HG03439 (cell line): ENCODE results near the gene MAST3.

Experiments
- ATAC-seq: cut with Tn5 transposase; IDR thresholded peaks from one replicate; pipeline ENCODE4 v1.9.1; 2021; ENCODE audit warnings: mild to moderate bottlenecking, moderate library complexity; ENCODE audit not compliant: unreplicated experiment

MAST3 gene

DNA sequence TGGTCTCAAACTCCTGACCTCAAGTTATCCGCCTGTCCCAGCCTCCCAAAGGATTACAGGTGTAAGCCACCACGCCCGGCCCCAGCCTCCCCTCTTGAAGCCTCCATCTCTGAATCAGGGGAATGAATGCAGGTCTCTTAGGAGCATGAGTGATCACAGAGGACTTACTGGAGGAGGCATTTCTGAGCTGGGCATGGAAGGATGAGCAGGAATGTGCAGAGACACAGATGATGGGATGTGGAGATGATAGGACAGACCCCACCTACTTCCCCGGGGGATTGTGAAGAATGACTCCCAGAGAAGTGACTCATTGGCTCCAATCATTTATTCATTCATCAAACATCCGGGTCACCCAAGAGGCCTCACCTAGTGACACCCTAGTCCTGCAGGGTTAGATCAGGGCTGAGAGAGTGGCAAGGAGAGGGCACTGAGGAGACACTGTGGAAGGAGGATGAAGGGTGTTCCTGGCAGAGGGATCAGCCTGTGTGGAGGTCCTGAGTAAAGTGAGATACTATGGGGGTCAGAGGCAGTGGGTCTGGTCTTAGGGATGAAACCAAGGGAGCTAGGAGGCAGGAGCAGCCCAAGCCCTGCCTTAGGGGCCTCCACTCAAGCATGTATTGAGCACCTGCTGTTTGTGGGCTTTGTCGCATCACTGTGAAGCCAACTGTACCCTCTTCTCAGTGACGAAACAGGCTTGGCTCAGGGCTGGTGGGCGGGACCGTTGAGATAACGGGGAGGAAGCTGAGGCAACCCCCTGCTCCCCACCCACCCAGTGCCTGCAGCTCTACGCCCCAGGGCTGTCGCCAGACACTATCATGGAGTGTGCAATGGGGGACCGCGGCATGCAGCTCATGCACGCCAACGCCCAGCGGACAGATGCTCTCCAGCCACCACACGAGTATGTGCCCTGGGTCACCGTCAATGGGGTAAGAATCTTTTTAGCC lies 79.1 kb downstream of the MAST3 start:
- ATAC-seq, result no peak

DNA sequence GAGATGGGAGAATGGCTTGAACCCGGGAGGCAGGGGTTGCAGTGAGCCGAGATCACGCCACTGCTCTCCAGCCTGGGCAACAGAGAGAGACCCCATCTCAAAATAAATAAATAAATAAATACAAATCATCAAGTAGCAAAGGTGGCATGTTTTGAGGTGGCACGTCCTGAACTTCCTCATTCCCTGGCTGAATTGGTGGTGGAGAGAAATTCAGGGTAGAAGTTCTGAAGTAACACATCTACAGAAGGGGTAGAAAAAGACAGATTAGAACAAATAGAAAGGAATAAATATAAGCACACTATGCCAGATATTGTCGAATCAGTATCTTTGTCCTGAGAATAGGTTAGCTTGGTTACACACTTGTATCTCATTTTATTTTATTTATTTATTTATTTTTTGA lies 82.4 kb downstream of the MAST3 start:
- ATAC-seq, result no peak

- ATAC-seq, result no peak
These were observed 86.0 kb downstream of the MAST3 start for GRCh38 chr19:18183529-18183928.

DNA sequence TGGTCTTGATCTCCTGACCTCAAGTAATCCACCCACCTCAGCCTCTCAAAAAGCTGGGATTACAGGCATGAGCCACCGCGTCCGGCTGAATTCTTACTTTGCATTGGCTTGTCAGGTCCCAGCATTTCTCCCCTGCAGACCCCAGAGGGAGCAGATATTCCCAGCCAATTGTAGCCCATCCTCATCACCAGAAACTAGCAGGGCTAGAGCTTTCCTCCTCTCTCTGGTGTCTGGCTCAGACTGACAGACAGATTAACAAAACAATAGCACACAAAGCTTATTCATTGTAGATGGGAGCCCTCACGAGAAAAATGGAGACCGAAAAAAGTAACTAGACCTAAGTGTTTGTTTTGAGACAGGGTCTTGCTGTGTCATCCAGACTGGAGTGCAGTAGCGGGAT lies 88.0 kb downstream of the MAST3 start:
- ATAC-seq, result no peak

DNA sequence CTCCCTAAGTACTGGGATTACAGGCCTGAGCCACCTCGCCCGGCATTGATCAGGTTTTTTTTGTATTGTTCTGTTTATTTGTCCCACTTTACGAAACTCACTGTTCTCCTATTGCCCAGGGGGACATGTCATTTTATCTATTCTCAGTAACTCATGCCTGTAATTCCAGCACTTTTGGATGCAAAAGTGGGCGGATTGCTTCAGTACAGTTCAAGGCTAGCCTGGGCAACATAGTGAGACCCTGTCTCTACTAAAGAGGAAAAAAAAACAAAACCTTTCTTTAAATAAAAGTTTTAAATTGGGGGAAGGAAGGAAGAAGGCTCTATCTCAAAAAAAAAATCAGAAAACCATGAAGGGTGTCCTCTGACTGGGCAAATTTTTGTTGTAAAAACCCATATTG lies 92.7 kb downstream of the MAST3 start:
- no peak for ATAC-seq

DNA sequence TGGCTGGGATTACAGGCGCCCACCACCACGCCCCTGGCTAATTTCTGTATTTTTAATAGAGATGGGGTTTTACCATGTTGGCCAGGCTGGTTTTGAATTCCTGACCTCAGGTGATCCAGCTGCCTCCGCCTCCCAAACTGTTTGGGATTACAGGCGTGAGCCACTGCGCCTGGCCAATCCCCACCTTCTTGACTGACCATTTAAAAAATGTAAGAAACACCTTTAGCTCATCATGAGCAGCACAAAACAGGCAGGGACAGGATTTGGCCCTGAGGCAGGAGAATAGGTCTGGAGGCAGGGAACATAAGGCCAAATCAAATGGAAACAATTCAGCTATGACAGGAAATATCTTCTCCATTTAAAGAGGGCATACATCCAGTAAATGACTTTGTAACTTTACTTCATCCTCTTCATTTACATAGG lies 94.1 kb downstream of the MAST3 start:
- no peak for ATAC-seq

GRCh38 chr19:18192673-18193387 lies 95.3 kb downstream of the MAST3 start, which contains the start of gene MPV17L2:
Gene MPV17L2, plus strand, starts transcription at chr19:18193218. Its CDS starts 64 bp downstream, at chr19:18193282.
- ATAC-seq, result peak; percentile 83

DNA sequence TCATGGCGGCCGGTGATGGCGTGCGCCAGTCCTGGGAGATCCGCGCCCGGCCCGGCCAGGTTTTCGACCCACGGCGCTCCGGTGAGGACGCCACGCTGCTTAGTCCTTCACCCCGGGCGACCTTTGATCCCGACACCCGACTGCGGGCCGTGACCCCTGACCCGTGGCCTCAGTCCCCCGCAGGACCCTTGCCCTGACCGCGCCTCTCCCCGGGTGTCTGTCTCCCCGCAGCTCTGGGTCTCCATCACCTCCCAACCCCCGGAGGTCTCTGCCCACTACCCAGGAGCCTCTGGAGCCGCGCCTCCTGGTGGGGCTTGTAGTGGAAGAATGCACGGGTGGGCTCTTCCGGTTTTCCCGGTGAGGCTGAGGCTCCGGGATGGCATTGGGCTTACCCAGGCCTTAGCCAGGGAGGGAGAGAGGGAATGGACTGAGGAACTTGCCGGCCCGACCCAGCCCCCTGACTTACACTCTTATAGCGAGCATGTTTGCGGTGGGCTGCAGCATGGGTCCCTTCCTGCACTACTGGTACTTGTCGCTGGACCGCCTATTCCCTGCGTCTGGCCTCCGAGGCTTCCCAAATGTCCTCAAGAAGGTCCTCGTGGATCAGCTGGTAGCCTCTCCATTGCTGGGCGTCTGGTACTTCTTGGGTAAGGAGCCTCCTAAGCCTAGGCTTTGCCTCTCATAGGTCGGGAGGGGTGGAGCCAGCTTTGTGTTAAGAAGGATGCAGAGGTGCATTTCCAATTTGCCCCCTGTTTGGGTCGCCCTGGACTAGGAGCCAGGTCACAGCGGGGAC lies 96.0 kb downstream of the MAST3 start:
- ATAC-seq, result peak; percentile 20

GRCh38 chr19:18194181-18194530 lies 96.6 kb downstream of the MAST3 start:
- ATAC-seq, result no peak

- no peak for ATAC-seq
These were observed 97.1 kb downstream of the MAST3 start for GRCh38 chr19:18194554-18195238.

GRCh38 chr19:18196511-18196845 lies 98.9 kb downstream of the MAST3 start:
- ATAC-seq, result no peak

DNA sequence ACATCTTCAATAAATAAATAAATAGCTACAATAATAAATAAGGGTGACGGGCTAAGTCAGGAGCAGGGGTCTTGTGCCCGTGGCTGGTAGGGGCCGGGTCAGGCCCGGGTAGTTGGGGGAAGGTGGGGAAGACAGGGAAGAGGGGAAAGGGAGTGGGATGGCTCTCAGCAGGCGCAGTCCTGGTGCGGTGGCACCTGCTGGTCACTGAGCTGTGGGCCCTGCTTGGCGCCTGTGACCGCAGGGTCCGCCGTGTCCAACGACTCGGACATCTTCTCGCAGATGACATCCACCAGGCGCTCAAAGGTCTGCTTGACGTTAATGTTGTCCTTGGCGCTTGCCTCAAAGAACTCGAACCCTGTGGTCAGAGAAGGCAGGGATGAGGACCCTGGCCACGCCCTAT lies 99.7 kb downstream of the MAST3 start:
- no peak for ATAC-seq

DNA sequence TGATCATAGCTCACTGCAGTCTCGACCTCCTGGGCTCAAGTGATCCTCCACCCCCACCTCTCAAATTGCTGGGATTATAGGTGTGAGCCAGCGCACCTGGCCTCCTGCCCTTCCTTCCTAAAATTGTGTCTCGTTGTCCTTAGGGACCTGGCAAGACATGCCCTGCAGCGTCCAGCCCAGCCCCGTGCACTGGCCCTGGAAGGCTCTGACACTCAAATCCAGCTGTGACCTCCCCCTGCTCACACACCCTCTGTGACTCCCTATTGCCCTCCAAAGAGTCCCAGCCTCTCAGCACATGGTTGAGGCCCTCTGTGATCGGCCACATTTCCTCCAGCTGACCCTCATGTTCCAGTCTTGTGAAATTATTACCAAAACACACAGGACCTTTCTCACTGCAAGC lies 100.4 kb downstream of the MAST3 start:
- no peak for ATAC-seq

DNA sequence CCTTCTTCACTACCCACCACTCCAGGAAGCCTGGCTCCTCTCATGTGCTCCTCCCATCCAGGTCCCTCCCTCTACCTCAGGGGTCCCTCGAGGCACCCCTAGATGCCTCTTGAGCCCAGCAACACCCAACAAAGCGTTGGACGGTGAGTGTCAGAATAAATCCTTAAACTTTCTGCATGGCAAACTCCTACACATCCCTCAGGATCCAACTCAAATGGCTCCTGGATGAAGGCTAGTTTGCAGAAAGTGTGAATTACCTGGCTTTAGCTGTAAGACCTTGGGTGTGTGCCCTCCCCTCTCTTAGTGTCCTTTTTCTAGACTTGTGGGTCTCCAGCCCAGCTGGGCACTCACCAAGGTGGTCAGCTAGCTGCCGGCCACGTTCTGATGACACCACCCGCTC lies 100.8 kb downstream of the MAST3 start:
- no peak for ATAC-seq
